Neural crest cell (in vitro differentiated cells): ENCODE data around the gene USP43. TPM values are rescaled to one million over a fixed set of nuclear protein-coding genes. Genes with fewer than 3 reads are reported as not detected.

Experiments
- DNase-seq: peaks from one replicate; pipeline ENCODE4 v3.0.0; 2021; ENCODE audit warnings: low read depth, mixed read lengths, low spot score
- H3K27ac Mint-ChIP-seq: one replicate; pipeline ENCODE4 v1.8.0; 2021; ENCODE audit warnings: mild to moderate bottlenecking, mixed read lengths; ENCODE audit not compliant: unreplicated experiment
- H3K27me3 Mint-ChIP-seq: 2 replicates; pipeline ENCODE4 v1.8.0; 2021; ENCODE audit warnings: low read depth, mild to moderate bottlenecking, mixed read lengths
- H3K36me3 Mint-ChIP-seq: 2 replicates; pipeline ENCODE4 v1.8.0; 2021; ENCODE audit warnings: low read depth, mild to moderate bottlenecking, mixed read lengths
- H3K4me1 Mint-ChIP-seq: 2 replicates; pipeline ENCODE4 v1.8.0; 2021; ENCODE audit warnings: mixed read lengths
- H3K4me3 Mint-ChIP-seq: one replicate; pipeline ENCODE4 v1.8.0; 2021; ENCODE audit warnings: mild to moderate bottlenecking, mixed read lengths
- H3K9me3 Mint-ChIP-seq: 2 replicates; pipeline ENCODE4 v1.8.0; 2021; ENCODE audit warnings: mixed read lengths
- total RNA-seq: library from RNA; stranded (reverse); gene quantifications from 2 replicates; pipeline ENCODE4 v1.2.1, GENCODE V29; 2021
- TF ChIP-seq, protein P1 (sequence below): fragments of 200-600 bp; sonication (generic); conservative IDR thresholded peaks from 2 replicates; pipeline ENCODE4 v1.5.0; 2021; ENCODE audit warnings: antibody characterized with exemption, mild to moderate bottlenecking

USP43 gene
- total RNA-seq, 1 donor from 2014 or later: 2.7 TPM

DNA sequence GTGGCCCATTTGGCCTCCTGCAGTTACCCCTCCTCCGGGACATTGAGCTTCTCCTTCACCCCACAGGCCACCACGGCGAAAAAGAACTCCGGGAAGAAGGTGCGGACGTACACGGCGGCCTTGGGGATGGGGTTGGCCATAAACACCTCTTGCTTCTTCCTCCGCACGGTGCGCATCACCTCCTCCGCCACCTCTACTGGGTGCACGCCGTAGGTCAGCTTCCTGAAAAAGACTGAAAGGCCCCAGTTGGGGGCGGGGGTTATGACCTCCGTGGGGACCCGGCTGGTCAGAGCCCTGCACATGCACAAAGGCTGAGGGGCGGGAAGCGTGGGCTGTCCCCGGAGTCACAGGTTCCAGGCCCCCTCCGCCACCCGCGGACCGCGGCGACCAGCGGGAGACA, 126.1 kb downstream of the USP43 start:
- no peaks in the 10 kb centered on the region for H3K9me3 Mint-ChIP-seq
- no peaks in the 10 kb centered on the region for H3K4me1 Mint-ChIP-seq
- H3K27ac Mint-ChIP-seq: no peak overlapping the region
- H3K4me3 Mint-ChIP-seq: no peak overlapping the region
- TF ChIP-seq, protein P1, sequence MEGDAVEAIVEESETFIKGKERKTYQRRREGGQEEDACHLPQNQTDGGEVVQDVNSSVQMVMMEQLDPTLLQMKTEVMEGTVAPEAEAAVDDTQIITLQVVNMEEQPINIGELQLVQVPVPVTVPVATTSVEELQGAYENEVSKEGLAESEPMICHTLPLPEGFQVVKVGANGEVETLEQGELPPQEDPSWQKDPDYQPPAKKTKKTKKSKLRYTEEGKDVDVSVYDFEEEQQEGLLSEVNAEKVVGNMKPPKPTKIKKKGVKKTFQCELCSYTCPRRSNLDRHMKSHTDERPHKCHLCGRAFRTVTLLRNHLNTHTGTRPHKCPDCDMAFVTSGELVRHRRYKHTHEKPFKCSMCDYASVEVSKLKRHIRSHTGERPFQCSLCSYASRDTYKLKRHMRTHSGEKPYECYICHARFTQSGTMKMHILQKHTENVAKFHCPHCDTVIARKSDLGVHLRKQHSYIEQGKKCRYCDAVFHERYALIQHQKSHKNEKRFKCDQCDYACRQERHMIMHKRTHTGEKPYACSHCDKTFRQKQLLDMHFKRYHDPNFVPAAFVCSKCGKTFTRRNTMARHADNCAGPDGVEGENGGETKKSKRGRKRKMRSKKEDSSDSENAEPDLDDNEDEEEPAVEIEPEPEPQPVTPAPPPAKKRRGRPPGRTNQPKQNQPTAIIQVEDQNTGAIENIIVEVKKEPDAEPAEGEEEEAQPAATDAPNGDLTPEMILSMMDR: no peak
- DNase-seq: no peak
- no peaks in the 10 kb centered on the region for H3K36me3 Mint-ChIP-seq
- H3K27me3 Mint-ChIP-seq: peaks cover 2% of the 10 kb centered on the region

DNA sequence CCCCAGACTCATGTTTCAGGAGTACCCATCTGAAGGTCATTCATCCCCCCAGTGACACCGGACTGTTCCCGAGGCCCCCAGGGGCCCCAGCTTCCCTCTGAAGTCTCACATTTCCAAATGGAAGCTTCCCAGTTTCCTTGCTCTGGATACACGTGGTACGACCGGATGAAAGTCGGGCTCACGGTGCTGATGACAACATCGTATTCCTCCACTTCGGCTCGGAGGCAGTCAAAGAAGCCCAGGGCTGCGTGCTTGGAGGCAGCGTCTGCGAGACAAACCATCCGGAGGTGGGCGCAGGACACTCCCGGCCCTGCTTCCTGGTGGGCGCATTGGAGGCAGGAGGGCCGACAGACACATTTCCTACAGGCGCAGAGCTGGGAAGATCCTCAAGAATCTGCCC, 127.3 kb downstream of the USP43 start:
- Mint-ChIP-seq H3K36me3 (no peaks in the 10 kb centered on the region), H3K4me1 (no peaks in the 10 kb centered on the region), H3K9me3 (peaks cover 3% of the 10 kb centered on the region), H3K27me3 (peaks cover 10% of the 10 kb centered on the region), H3K4me3 (no peak overlapping the region), H3K27ac (no peak overlapping the region)
- no peak for DNase-seq
- TF ChIP-seq, protein P1: no peak

DNA sequence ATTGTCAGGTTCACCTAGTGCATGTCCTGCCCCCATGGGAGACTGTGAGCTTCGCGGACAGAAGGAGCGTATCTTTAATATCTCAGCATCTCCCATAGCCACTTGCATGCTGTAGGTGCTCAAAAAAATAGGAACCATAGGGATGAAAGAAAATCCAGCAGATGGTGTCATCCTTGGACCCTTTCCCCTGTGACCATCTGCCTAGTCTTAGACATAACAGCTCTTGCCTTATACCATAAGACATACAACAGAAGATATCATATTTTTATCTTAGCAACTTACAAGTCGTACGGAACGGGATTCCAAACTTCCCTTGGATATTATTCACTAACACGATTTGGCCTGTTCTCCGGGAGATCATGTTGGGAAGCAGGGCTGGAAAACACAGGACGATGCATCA, 131.6 kb downstream of the USP43 start:
- peaks cover 3% of the 10 kb centered on the region for H3K9me3 Mint-ChIP-seq
- no peak overlapping the region for H3K4me3 Mint-ChIP-seq
- TF ChIP-seq, protein P1: no peak
- peaks cover 16% of the 10 kb centered on the region for H3K27me3 Mint-ChIP-seq
- no peak overlapping the region for H3K27ac Mint-ChIP-seq
- H3K36me3 Mint-ChIP-seq: no peaks in the 10 kb centered on the region
- DNase-seq: no peak
- H3K4me1 Mint-ChIP-seq: no peaks in the 10 kb centered on the region

Other genes starting within 250 kb of the USP43 start
- 56.6 and 59.9 TPM in 2 replicates for gene STX8, start 69.7 kb upstream of the USP43 start, total RNA-seq
- gene CFAP52, start 68.9 kb upstream of the USP43 start, total RNA-seq: not detected in 2 replicates
- gene DHRS7C, start 146.1 kb downstream of the USP43 start, total RNA-seq: not detected in 2 replicates
- gene GSG1L2, start 176.6 kb downstream of the USP43 start, total RNA-seq: not detected in 2 replicates
- not detected in 2 replicates for gene GLP2R, start 180.4 kb downstream of the USP43 start, total RNA-seq